ENCODE measurements around the gene POLR3H. TPM values are rescaled to one million over a fixed set of nuclear protein-coding genes. Genes with fewer than 3 reads are reported as not detected.

POLR3H gene
- total RNA-seq, 1 donor from 2014 or later, result 44.5 TPM

GRCh38 chr22:41530890-41531714, 13.2 kb downstream of the POLR3H start:
- FAIRE-seq, result no peak
- Histone ChIP-seq H3K4me2 (ENCODE audit: low read length) (no peak overlapping the region), H3K4me3 (ENCODE audit: insufficient read depth, low read depth, low read length) (no peak overlapping the region), H3K9ac (ENCODE audit: low read length) (no peak overlapping the region), H3K36me3 (ENCODE audit: insufficient read depth, low read length) (peaks cover 15% of the 10 kb centered on the region), H3K9me3 (ENCODE audit: insufficient read depth, low read depth, low read length) (no peaks in the 10 kb centered on the region), H3K4me1 (ENCODE audit: insufficient read depth, low read length) (no peaks in the 10 kb centered on the region), H3K79me2 (ENCODE audit: insufficient read depth, low read length) (peaks cover 44% of the 10 kb centered on the region), H3K27me3 (ENCODE audit: insufficient read depth, low read length) (no peaks in the 10 kb centered on the region), H2AFZ (ENCODE audit: low read depth, low read length) (no peak overlapping the region), H4K20me1 (ENCODE audit: insufficient read depth, low read length) (peaks cover 84% of the 10 kb centered on the region), H3K27ac (ENCODE audit: low read depth, low read length) (no peak overlapping the region)
- peaks cover 19% of the 10 kb centered on the region for H3K36me3 Mint-ChIP-seq (ENCODE audit: low read depth, unreplicated experiment)
- no peak overlapping the region for H3K4me3 Mint-ChIP-seq (ENCODE audit: unreplicated experiment)
- H3K27ac Mint-ChIP-seq (ENCODE audit: unreplicated experiment), result no peak overlapping the region
- no peak for DNase-seq (ENCODE audit: low read depth)
- no peaks in the 10 kb centered on the region for H3K27me3 Mint-ChIP-seq (ENCODE audit: low read depth, unreplicated experiment)
- H3K4me1 Mint-ChIP-seq (ENCODE audit: low read depth, unreplicated experiment), result no peaks in the 10 kb centered on the region
- TF ChIP-seq EZH2 (IDR thresholded peaks at IDR 0.05; ENCODE audit: insufficient read depth, low read length), result no peak
- TF ChIP-seq CTCF (IDR thresholded peaks at IDR 0.05; ENCODE audit: insufficient read depth, low read depth, low read length), result no peak
- H3K9me3 Mint-ChIP-seq (ENCODE audit: unreplicated experiment), result no peaks in the 10 kb centered on the region

DNA sequence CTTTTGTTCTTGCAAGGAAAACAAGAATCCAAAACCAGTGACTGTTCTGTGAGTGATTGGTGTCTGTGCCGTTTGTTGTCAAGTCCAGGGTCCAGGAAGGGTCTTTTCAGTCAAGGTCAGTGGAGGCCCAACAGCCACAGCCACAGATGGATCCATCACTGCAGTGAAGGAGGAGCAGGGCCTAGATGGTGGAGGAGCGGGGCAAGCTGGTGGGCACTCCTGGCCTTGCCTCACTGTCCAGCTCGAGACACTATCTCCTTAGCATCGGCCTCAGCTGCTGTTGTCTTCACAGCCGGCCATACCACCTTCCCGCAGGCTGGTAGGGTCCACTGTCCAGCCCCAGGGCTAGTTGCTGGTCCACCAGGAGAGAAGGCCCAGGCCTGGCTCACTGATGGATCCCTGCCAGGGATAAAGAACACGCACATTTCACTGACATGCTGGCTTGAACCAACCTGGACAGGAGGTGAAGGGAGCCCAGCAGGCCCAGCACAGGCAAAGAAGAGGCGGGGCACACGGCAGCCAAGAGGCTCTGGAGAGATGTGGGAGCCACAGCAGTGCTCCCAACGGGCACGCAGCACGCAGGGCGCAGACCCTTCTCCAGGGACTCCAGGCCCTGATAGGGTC, 15.2 kb downstream of the POLR3H start:
- H3K4me3 ChIP-seq (ENCODE audit: insufficient read depth, low read depth, low read length), result no peak overlapping the region
- H3K4me1 ChIP-seq (ENCODE audit: insufficient read depth, low read length), result peaks cover 3% of the 10 kb centered on the region
- H4K20me1 ChIP-seq (ENCODE audit: insufficient read depth, low read length), result peaks cover 94% of the 10 kb centered on the region
- Mint-ChIP-seq H3K4me1 (ENCODE audit: low read depth, unreplicated experiment) (peaks cover 3% of the 10 kb centered on the region), H3K27me3 (ENCODE audit: low read depth, unreplicated experiment) (no peaks in the 10 kb centered on the region), H3K9me3 (ENCODE audit: unreplicated experiment) (no peaks in the 10 kb centered on the region), H3K27ac (ENCODE audit: unreplicated experiment) (peak overlapping the region; percentile 15), H3K4me3 (ENCODE audit: unreplicated experiment) (no peak overlapping the region), H3K36me3 (ENCODE audit: low read depth, unreplicated experiment) (peaks cover 13% of the 10 kb centered on the region)
- no peak for TF ChIP-seq CTCF (IDR thresholded peaks at IDR 0.05; ENCODE audit: insufficient read depth, low read depth, low read length)
- TF ChIP-seq EZH2 (IDR thresholded peaks at IDR 0.05; ENCODE audit: insufficient read depth, low read length), result no peak
- H3K9me3 ChIP-seq (ENCODE audit: insufficient read depth, low read depth, low read length), result no peaks in the 10 kb centered on the region
- FAIRE-seq (no peak), DNase-seq (ENCODE audit: low read depth) (no peak)
- H3K27ac ChIP-seq (ENCODE audit: low read depth, low read length), result no peak overlapping the region
- peaks cover 40% of the 10 kb centered on the region for H3K79me2 ChIP-seq (ENCODE audit: insufficient read depth, low read length)
- H3K27me3 ChIP-seq (ENCODE audit: insufficient read depth, low read length), result no peaks in the 10 kb centered on the region
- no peak overlapping the region for H2AFZ ChIP-seq (ENCODE audit: low read depth, low read length)
- H3K36me3 ChIP-seq (ENCODE audit: insufficient read depth, low read length), result peaks cover 19% of the 10 kb centered on the region
- H3K4me2 ChIP-seq (ENCODE audit: low read length), result no peak overlapping the region
- H3K9ac ChIP-seq (ENCODE audit: low read length), result no peak overlapping the region

Measured in astrocyte (in vitro differentiated cells and primary cell).